Vagina (tissue), 2 donors: ENCODE results near the gene AXIN1. TPM values are rescaled to one million over a fixed set of nuclear protein-coding genes. Genes with fewer than 3 reads are reported as not detected.

Experiments
- DNase-seq, 2 donors: peaks; one replicate each; pipeline ENCODE4 v3.0.0-alpha.2; 2017; ENCODE audit errors: extremely low spot score in 2 of 2
- H3K27ac ChIP-seq: fragments of 200-600 bp; sonication (generic); one replicate; pipeline ENCODE4 v1.5.1; 2019
- H3K27me3 ChIP-seq: fragments of 200-600 bp; sonication (generic); one replicate; pipeline ENCODE4 v1.5.1; 2019
- H3K36me3 ChIP-seq, 2 donors: fragments of 200-600 bp; sonication (generic); one replicate each; pipeline ENCODE4 v1.5.1; 2017 to 2019
- H3K4me1 ChIP-seq: fragments of 200-600 bp; sonication (generic); one replicate; pipeline ENCODE4 v1.5.1; 2019
- H3K4me3 ChIP-seq, 2 donors: fragments of 200-600 bp; sonication (generic); 1 replicate in 1 of 2; 2 replicates in 1 of 2; pipeline ENCODE4 v1.5.1; 2016 to 2019
- H3K9me3 ChIP-seq: fragments of 200-600 bp; sonication (generic); one replicate; pipeline ENCODE4 v1.5.1; 2019
- POLR2A ChIP-seq, 2 donors: fragments of 450-650 bp; IDR thresholded peaks; one replicate each; pipeline ENCODE4 v1.6.1; 2017; ENCODE audit warnings: antibody characterized with exemption in 2 of 2, mild to moderate bottlenecking in 2 of 2, moderate library complexity in 2 of 2
- POLR2AphosphoS5 ChIP-seq, 2 donors: sonication (generic); formaldehyde crosslinking; IDR thresholded peaks; one replicate each; pipeline ENCODE4 v1.9.0; 2017; ENCODE audit warnings: antibody characterized with exemption in 2 of 2, mild to moderate bottlenecking in 2 of 2, low read depth in 1 of 2; ENCODE audit not compliant: insufficient read depth in 1 of 2
- intact Hi-C: fragments of 100-400 bp; cut with DNase I; formaldehyde crosslinking; loops from one replicate; pipeline ENCODE4 v1.15.1; 2023
- total RNA-seq: library from RNA; depleted of rRNA; stranded (reverse); fragments of >200 nt; gene quantifications from one replicate; pipeline ENCODE4 v1.2.3, GENCODE V29; 2016
- TF ChIP-seq, protein P1 (sequence below), 3 experiments: fragments of 450-650 bp in 2 of 3; fragments of 200-600 bp in 1 of 3; sonication (generic) in 1 of 3; IDR thresholded peaks; one replicate each; pipeline ENCODE4 v1.5.1; 2017 to 2019; ENCODE audit warnings: antibody characterized with exemption in 3 of 3, mild to moderate bottlenecking in 2 of 3, moderate library complexity in 2 of 3

The AXIN1 gene
- total RNA-seq, 1 donor from 2014 or later: 16.9 TPM

DNA sequence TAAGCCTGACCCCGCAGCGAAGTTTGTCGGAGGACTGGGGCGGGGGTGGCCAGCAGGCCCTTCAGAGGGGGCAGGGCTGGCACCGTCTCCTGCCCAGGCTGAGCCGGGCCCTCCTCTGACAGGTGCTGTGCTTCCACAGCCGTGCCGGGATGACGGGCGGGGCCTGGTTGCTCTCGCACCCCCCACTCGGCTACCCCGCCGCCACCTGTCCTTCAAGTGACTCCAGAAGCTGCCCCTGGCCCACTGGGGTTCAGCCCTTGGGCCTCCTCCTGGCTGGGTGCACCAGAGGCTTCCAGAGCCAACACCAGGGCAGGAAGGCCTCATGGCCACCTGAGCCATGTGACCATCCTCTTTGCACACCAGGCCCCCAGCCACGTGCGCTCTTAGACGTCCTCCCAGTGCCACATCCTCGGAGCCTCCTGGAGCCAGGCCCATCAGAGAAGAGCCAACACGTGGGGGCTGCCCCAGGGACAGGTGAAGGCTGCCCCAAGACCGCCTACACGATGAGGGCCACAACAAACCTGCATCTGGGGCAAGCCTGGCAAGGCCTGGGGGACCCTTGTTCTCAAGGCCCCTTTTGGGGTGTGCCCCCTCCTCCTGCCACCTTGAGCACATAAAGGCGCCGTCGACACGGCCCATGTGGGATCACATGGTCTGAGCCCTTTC, 62.4 kb downstream of the AXIN1 start:
- DNase-seq: no peak
- H3K27me3 ChIP-seq: no peaks in the 10 kb centered on the region
- intact Hi-C loops: no loop called here
- H3K4me3 ChIP-seq: no peak overlapping the region
- no peak for TF ChIP-seq POLR2AphosphoS5 (IDR thresholded peaks at IDR 0.05; ENCODE audit: insufficient read depth in 1 of 2, low read depth in 1 of 2)
- no peak for TF ChIP-seq POLR2A (IDR thresholded peaks at IDR 0.05)
- TF ChIP-seq, protein P1, sequence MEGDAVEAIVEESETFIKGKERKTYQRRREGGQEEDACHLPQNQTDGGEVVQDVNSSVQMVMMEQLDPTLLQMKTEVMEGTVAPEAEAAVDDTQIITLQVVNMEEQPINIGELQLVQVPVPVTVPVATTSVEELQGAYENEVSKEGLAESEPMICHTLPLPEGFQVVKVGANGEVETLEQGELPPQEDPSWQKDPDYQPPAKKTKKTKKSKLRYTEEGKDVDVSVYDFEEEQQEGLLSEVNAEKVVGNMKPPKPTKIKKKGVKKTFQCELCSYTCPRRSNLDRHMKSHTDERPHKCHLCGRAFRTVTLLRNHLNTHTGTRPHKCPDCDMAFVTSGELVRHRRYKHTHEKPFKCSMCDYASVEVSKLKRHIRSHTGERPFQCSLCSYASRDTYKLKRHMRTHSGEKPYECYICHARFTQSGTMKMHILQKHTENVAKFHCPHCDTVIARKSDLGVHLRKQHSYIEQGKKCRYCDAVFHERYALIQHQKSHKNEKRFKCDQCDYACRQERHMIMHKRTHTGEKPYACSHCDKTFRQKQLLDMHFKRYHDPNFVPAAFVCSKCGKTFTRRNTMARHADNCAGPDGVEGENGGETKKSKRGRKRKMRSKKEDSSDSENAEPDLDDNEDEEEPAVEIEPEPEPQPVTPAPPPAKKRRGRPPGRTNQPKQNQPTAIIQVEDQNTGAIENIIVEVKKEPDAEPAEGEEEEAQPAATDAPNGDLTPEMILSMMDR (IDR thresholded peaks at IDR 0.05): no peak
- H3K9me3 ChIP-seq: no peaks in the 10 kb centered on the region
- H3K4me1 ChIP-seq: no peaks in the 10 kb centered on the region
- no peak overlapping the region for H3K27ac ChIP-seq
- H3K36me3 ChIP-seq: peaks cover 0 to 59% of the 10 kb centered on the region in 2 donors

DNA sequence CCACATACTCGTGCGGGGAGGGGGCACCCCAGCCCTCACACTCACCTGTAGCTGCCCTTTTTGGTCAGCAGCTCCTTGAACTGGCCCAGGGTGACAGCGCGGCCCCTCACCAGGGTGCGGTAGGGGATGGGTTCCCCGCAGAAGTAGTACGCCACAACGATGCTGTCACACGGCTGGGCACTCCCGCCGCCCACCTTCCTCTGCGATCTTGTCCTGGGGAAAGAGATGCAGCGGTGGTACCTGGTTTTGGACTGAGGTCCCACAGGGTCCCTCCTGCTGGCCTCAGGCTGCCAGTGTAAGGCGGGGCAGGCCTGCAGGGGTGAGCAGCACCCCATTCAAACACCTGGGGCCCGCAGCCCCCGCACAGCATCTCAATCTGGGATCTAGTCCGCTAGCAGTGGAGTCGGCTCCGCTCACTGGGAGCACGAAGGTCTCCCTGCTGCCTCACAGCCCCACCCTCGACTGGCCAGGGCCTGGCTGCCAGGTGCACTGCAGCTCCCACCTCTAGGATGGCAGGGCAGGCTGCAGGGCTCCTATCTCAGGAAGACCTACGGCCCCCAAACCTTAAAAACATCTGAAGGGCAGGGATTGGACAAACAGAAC, 63.0 kb downstream of the AXIN1 start:
- Histone ChIP-seq H3K9me3 (no peaks in the 10 kb centered on the region), H3K27me3 (no peaks in the 10 kb centered on the region), H3K27ac (no peak overlapping the region), H3K4me3 (no peak overlapping the region), H3K4me1 (no peaks in the 10 kb centered on the region), H3K36me3 (peaks cover 0 to 59% of the 10 kb centered on the region in 2 donors)
- no peak for DNase-seq
- TF ChIP-seq, protein P1 (IDR thresholded peaks at IDR 0.05): no peak
- no peak for TF ChIP-seq POLR2AphosphoS5 (IDR thresholded peaks at IDR 0.05; ENCODE audit: insufficient read depth in 1 of 2, low read depth in 1 of 2)
- no peak for TF ChIP-seq POLR2A (IDR thresholded peaks at IDR 0.05)
- intact Hi-C loops: no loop called here

DNA sequence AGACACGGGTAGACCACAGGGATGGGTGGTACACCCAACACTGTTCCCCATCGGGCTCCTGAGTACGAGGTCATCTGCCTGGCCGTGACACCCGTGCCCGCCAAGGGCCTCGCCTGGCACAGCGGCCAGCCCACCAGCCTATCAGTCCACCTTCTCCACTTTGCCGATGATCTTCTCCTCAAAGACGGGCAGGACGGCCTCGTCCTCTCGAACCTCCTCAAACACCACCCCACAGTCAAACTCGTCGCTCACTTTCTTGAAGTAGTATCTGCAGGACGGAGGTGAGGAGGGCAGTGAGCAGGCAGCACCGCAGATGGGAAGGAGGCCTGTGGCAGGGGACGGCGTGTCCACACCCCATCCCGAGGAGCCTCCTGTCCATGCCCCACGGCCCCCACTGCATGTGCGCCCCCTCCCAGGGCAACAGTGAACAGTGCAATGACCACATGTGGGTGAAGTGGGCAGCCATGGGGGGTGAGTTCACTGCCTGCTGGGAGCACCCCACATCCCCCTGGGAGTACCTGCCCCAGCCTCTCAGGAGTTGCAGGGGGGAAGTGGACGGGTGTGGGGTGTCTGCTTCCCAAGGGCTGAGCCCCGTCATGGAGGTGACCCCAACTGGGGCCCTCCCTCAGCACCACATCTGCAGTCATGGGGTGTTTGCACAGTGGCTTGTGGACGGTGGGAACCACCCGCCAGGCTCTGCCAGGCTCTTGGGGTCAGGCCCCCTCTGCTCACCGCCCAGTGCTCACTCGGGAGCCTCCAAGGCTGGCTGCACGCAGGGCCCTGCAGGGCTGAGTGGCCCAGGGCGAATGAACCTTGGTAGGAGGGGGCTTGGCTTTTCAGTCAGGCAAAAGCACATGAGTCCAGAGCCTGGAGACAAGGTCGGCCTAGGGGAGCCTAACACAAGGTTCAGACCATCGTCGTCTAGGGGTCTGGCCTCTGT, 64.3 kb downstream of the AXIN1 start:
- H3K27me3 ChIP-seq: no peaks in the 10 kb centered on the region
- DNase-seq: no peak
- no peaks in the 10 kb centered on the region for H3K9me3 ChIP-seq
- no peak overlapping the region for H3K27ac ChIP-seq
- TF ChIP-seq, protein P1 (IDR thresholded peaks at IDR 0.05): no peak
- no peak for TF ChIP-seq POLR2AphosphoS5 (IDR thresholded peaks at IDR 0.05; ENCODE audit: insufficient read depth in 1 of 2, low read depth in 1 of 2)
- TF ChIP-seq POLR2A (IDR thresholded peaks at IDR 0.05): no peak
- H3K36me3 ChIP-seq: peaks cover 0 to 55% of the 10 kb centered on the region in 2 donors
- H3K4me1 ChIP-seq: no peaks in the 10 kb centered on the region
- intact Hi-C loops: no loop called here
- H3K4me3 ChIP-seq: no peak overlapping the region

DNA sequence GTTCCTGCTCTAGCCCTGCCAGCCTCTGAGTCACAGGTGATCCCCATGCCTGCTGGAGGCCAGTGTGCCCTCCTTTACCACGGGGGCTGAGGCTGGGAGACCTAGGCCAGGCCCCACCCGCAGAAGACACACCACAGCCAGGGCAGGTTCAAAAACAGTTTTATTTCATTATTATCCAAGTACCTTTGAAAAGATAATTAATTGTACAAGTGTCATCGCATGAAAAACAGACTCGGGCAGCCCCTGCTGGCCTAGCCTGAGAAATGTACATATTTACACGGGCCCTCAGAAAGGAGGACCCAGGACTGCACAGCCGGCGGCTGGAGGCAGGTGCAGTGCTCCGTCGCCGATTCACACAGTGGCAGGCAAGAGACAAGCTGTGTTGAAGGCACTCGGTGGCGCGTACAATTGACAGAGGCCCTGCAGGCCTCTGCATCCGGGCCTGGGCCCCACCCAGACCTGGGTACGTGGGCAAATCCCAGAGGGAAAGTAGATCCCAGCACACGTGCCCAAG, 65.2 kb downstream of the AXIN1 start:
- DNase-seq: no peak
- H3K27me3 ChIP-seq: no peaks in the 10 kb centered on the region
- no peak overlapping the region for H3K4me3 ChIP-seq
- intact Hi-C loops: no loop called here
- H3K36me3 ChIP-seq: peaks cover 0 to 46% of the 10 kb centered on the region in 2 donors
- H3K9me3 ChIP-seq: no peaks in the 10 kb centered on the region
- no peak overlapping the region for H3K27ac ChIP-seq
- H3K4me1 ChIP-seq: no peaks in the 10 kb centered on the region
- TF ChIP-seq POLR2AphosphoS5 (IDR thresholded peaks at IDR 0.05; ENCODE audit: insufficient read depth in 1 of 2, low read depth in 1 of 2) (no peak), POLR2A (IDR thresholded peaks at IDR 0.05) (no peak)
- TF ChIP-seq, protein P1 (IDR thresholded peaks at IDR 0.05): no peak
